GM06990 (cell line): ENCODE measurements around the gene FKBP1A.

ENCODE experiments used
- DNase-seq: peaks from one replicate; pipeline ENCODE4 v3.0.0-alpha.2; 2011; ENCODE audit not compliant: insufficient read length; ENCODE audit errors: extremely low read depth
- H3K27me3 ChIP-seq: replicated peaks from 2 replicates; pipeline ENCODE4 v1.6.0; 2011; ENCODE audit warnings: low read length; ENCODE audit not compliant: control insufficient read depth, insufficient read depth
- H3K36me3 ChIP-seq: 2 replicates; pipeline ENCODE4 v1.5.1; 2011; ENCODE audit warnings: low read length; ENCODE audit not compliant: control insufficient read depth, insufficient read depth
- H3K4me3 ChIP-seq: replicated peaks from 2 replicates; pipeline ENCODE4 v1.5.1; 2011; ENCODE audit warnings: low read depth, mild to moderate bottlenecking, control low read depth, low read length
- TF ChIP-seq, protein P1 (sequence below): IDR thresholded peaks from 2 replicates; pipeline ENCODE4 v1.5.1; 2011; ENCODE audit warnings: low read length, control low read depth, mild to moderate bottlenecking, inconsistent platforms; ENCODE audit not compliant: insufficient read depth, poor library complexity, severe bottlenecking

The FKBP1A gene

DNA sequence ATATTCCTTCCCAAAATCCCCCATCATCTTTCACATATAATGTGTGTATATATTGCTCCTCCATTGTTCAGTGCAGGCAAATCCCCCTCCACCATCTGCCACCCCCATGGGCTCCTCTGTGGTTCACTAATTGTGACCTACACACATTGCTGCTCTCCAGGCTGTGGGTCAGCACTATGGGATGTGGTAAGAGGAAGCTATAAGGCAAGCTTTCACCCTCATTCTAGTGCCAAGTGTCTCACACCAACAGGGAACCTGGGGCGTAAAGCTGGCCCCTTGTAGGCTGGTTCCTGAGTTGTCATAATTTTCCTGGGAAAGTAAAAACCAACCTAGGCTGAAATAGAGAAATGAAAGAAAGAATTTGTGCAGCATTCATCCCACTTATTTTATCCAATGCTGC, 16.8 kb downstream of the FKBP1A start:
- Histone ChIP-seq H3K36me3 (peaks cover 7% of the 10 kb centered on the region), H3K4me3 (no peak overlapping the region; the same call in 1 of the 2 replicates), H3K27me3 (no peaks in the 10 kb centered on the region)
- DNase-seq, result no peak
- TF ChIP-seq, protein P1, sequence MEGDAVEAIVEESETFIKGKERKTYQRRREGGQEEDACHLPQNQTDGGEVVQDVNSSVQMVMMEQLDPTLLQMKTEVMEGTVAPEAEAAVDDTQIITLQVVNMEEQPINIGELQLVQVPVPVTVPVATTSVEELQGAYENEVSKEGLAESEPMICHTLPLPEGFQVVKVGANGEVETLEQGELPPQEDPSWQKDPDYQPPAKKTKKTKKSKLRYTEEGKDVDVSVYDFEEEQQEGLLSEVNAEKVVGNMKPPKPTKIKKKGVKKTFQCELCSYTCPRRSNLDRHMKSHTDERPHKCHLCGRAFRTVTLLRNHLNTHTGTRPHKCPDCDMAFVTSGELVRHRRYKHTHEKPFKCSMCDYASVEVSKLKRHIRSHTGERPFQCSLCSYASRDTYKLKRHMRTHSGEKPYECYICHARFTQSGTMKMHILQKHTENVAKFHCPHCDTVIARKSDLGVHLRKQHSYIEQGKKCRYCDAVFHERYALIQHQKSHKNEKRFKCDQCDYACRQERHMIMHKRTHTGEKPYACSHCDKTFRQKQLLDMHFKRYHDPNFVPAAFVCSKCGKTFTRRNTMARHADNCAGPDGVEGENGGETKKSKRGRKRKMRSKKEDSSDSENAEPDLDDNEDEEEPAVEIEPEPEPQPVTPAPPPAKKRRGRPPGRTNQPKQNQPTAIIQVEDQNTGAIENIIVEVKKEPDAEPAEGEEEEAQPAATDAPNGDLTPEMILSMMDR, result no peak

DNA sequence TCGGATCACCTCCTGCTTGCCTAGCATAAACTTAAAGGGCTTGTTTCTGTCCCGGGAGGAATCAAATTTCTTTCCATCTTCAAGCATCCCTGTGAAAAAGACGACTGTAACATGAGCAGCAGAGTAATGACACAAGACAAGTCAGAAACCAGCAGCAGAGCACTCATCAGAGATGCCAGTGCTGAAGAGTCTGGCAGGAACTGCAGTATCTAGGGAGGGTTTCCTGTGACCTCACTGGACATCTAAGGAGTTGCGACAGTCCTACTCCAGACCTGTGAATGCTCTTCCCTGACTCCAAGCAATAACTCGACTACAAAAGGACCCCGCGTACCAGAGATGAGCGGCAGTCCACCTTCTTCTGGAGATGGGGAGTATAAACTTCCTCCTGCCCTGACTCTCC, 17.3 kb downstream of the FKBP1A start:
- DNase-seq, result no peak
- H3K4me3 ChIP-seq, result no peak overlapping the region
- TF ChIP-seq, protein P1, result no peak
- no peaks in the 10 kb centered on the region for H3K27me3 ChIP-seq
- peaks cover 9% of the 10 kb centered on the region for H3K36me3 ChIP-seq

DNA sequence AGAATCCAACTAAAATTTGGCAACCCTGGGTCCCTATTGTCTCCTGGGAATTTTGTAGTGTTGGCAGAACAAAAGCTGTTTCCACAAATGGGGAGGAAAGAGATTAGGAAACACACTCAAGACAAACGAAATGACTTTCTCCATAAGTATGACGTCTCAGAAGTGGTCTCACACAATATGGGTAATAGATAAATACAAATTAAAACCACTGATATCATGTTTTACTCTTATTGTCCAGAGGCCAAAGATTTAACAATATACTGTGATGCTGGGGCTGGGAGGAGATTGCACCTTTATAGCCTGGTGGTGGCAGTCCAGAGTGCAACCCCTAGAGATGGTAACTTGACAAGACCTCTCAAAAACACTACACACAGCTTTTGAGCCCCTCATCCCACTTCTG, 18.6 kb downstream of the FKBP1A start:
- Histone ChIP-seq H3K4me3 (no peak overlapping the region), H3K27me3 (no peaks in the 10 kb centered on the region), H3K36me3 (peaks cover 13% of the 10 kb centered on the region)
- no peak for DNase-seq
- TF ChIP-seq, protein P1, result no peak

DNA sequence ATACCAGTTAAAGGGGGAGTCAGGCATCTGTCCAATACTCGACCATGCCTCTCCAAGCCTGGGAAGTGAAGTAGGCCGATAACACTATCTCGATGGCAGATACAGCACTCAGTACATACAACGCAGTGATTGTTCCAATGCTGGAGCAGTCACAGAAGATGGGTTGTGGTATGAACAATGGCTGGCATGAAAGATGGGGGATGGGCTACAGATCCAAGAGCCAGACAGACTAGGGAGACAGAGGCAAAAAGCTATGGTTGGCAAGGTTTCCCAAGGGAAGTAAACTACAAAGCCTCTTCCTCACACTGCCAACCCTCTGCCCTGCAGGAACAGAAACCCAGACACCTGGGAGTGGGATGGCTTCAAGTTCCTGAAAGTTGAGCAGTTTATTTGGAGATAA, 19.2 kb downstream of the FKBP1A start:
- no peak overlapping the region for H3K4me3 ChIP-seq
- DNase-seq, result no peak
- no peaks in the 10 kb centered on the region for H3K27me3 ChIP-seq
- TF ChIP-seq, protein P1, result no peak
- peaks cover 13% of the 10 kb centered on the region for H3K36me3 ChIP-seq

DNA sequence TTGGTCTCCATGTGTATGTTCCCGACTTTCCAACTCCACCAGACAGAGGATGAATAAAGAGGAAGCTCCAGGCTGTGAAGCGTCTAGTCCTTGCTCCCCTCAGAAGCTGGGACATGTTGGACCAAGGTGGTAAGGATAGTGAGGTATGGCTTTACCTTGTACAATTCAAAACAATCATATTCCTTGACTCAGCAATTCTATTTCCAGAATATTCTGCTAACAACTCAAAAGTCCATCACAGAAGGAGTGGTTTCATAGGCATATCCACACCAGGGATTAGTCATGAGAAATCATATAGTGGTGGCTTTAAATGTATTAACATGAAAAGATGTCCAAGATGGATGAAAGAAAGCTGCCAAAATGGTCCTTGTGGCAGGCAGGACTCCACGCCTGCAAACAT, 19.8 kb downstream of the FKBP1A start:
- Histone ChIP-seq H3K36me3 (peaks cover 15% of the 10 kb centered on the region), H3K4me3 (no peak overlapping the region), H3K27me3 (no peaks in the 10 kb centered on the region)
- TF ChIP-seq, protein P1, result no peak
- no peak for DNase-seq

DNA sequence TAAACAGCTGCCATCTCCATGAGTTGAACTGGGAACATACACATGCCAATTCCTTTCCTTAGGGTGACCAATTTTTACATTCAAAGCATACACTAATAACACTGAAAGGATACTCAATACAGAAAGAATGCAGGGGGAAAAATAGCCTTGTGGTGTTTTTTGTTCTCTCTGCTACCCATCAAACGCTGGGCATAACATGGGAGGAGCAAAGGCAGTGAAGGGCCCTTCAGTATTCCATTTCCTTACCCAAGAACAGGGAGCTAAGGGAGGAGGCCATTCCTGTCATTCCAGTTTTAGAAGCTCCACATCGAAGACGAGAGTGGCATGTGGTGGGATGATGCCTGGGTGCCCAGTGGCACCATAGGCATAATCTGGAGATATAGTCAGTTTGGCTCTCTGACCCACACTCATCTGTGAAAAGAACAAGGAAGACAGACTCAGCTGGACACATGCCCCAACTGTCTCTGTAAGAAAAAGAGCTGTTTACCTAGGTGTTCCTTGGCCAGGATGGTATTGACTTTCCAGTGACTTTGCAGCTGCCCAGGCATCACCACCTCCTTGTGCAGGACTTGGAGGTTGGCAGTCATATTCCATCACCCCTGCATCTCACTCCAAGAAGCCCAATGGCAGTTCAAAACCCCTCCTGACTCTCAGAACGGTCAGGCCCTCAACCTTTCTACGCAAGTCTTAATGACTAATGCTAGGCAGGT, 20.9 kb downstream of the FKBP1A start:
- Histone ChIP-seq H3K4me3 (no peak overlapping the region), H3K36me3 (peaks cover 17% of the 10 kb centered on the region), H3K27me3 (no peaks in the 10 kb centered on the region)
- no peak for DNase-seq
- TF ChIP-seq, protein P1, result no peak
